ENCODE data around the gene TRPM5. TPM values are rescaled to one million over a fixed set of nuclear protein-coding genes. Genes with fewer than 3 reads are reported as not detected.
A peak's percentile ranks its signal among the peaks of the same experiment; 100 is the strongest.

Gene TRPM5
- total and polyA plus RNA-seq, 2 of the 8 experiments (the other 6 are each of a cell fraction or from before 2014, with no cell fraction given), result 0.02 TPM; not detected in 1

- H2BK20ac ChIP-seq (ENCODE audit: low read length), result no peak overlapping the region
- peaks cover 0 to 27% of the 10 kb centered on the region in 2 experiments for H4K20me1 ChIP-seq (replicated peaks in 1 of 2; ENCODE audit: control insufficient read depth in 1 of 2, insufficient read depth in 2 of 2, low read length in 2 of 2)
- H3K27me3 ChIP-seq (replicated peaks in 1 of 4; ENCODE audit: control insufficient read depth in 3 of 4, extremely low read depth in 1 of 4, insufficient read depth in 3 of 4, low read length in 3 of 4), result peaks cover 0 to 8% (median 4%) of the 10 kb centered on the region in 4 experiments; a peak in 3 of 7 replicates
- no peak for FAIRE-seq
- H3K79me2 ChIP-seq (ENCODE audit: control insufficient read depth in 1 of 2, insufficient read depth in 2 of 2, low read length in 2 of 2), result no peaks in the 10 kb centered on the region
- ChIA-PET CTCF (ENCODE audit: partially characterized antibody) (interaction anchor here (2.4 to 4.6 kb wide), 2 partner anchors 95 to 100 kb away, joined by 12 to 37 read pairs; no protein-coding TSS in a partner anchor), POLR2A (ENCODE audit: partially characterized antibody) (no interaction called here)
- H3K18ac ChIP-seq (ENCODE audit: extremely low read depth, low read length), result no peak overlapping the region
- H4K5ac ChIP-seq (ENCODE audit: insufficient read length, low read depth, low read length), result no peak overlapping the region
- H3K36me3 ChIP-seq (ENCODE audit: control insufficient read depth in 2 of 4, insufficient read depth in 4 of 4, low read length in 3 of 4), result no peaks in the 10 kb centered on the region
- H2AK5ac ChIP-seq (ENCODE audit: low read depth, low read length), result no peak overlapping the region
- H3K4me2 ChIP-seq (ENCODE audit: insufficient read depth in 1 of 2, low read depth in 2 of 2, low read length in 2 of 2), result no peak overlapping the region
- no peak overlapping the region for H3K9ac ChIP-seq (replicated peaks in 1 of 4; ENCODE audit: extremely low read depth in 1 of 4, low read depth in 3 of 4, low read length in 3 of 4)
- H2BK15ac ChIP-seq (ENCODE audit: low read length), result no peak overlapping the region
- no peak for TF ChIP-seq TAF1 (IDR thresholded peaks at IDR 0.05; ENCODE audit: low read depth, low read length)
- TF ChIP-seq HDAC6 (IDR thresholded peaks at IDR 0.05; ENCODE audit: low read depth, low read length), result no peak
- no peak for TF ChIP-seq CHD1 (IDR thresholded peaks at IDR 0.05; ENCODE audit: low read depth, low read length)
- no peak for TF ChIP-seq JUND (IDR thresholded peaks at IDR 0.05; ENCODE audit: low read length)
- TF ChIP-seq CREB1 (IDR thresholded peaks at IDR 0.05), result no peak
- no peak for TF ChIP-seq CTBP2 (IDR thresholded peaks at IDR 0.05; ENCODE audit: borderline replicate concordance, insufficient read depth, insufficient read length, low read length)
- TF ChIP-seq ASH2L (IDR thresholded peaks at IDR 0.05; ENCODE audit: low read length), result no peak
- H3K79me1 ChIP-seq (ENCODE audit: low read depth, low read length), result no peaks in the 10 kb centered on the region
- H2AFZ ChIP-seq (ENCODE audit: low read length), result no peak overlapping the region
- H2BK5ac ChIP-seq (ENCODE audit: low read depth, low read length), result no peak overlapping the region
- H3K4me3 ChIP-seq (ENCODE audit: extremely low read depth in 1 of 4, insufficient read depth in 2 of 4, low read depth in 3 of 4, low read length in 4 of 4), result no peak overlapping the region
- H2BK12ac ChIP-seq (ENCODE audit: low read depth, low read length), result no peak overlapping the region
- no peak overlapping the region for H3K23ac ChIP-seq (ENCODE audit: insufficient read length)
- no peak overlapping the region for H2BK120ac ChIP-seq (replicated peaks; ENCODE audit: low read depth, low read length)
- WGBS, 2 experiments (ENCODE audit: extremely low coverage in 1 of 2, insufficient coverage in 1 of 2, insufficient read length in 1 of 2, insufficient replicate concordance in 2 of 2, low coverage in 1 of 2, low lambda C conversion rate in 2 of 2, missing lambda C conversion rate in 1 of 2), result 98% methylated on average over 10 of the region's 13 CpGs; no CpG with 5 or more reads in 1 of the 2 experiments
- no peak overlapping the region for H3K56ac ChIP-seq (replicated peaks; ENCODE audit: insufficient read length, low read depth, low read length)
- H4K91ac ChIP-seq (replicated peaks; ENCODE audit: insufficient read length, low read length), result no peak overlapping the region
- H3K23me2 ChIP-seq (ENCODE audit: low read depth, low read length), result peaks cover 26% of the 10 kb centered on the region; the same call in 1 of the 2 replicates
- no peak overlapping the region for H3K4ac ChIP-seq (replicated peaks; ENCODE audit: insufficient read length, low read depth, low read length)
- no peaks in the 10 kb centered on the region; a peak in 1 of 4 replicates for H3K9me3 ChIP-seq (ENCODE audit: insufficient read depth in 2 of 2, low read depth in 1 of 2, low read length in 1 of 2)
- no peaks in the 10 kb centered on the region; a peak in 1 of 7 replicates for H3K4me1 ChIP-seq (replicated peaks in 1 of 4; ENCODE audit: control insufficient read depth in 3 of 4, insufficient read depth in 4 of 4, low read length in 3 of 4)
- H3K14ac ChIP-seq (ENCODE audit: insufficient read length), result no peak overlapping the region
- no peak overlapping the region for H3K27ac ChIP-seq (ENCODE audit: low read depth, low read length)
- DNase-seq (ENCODE audit: low read depth in 1 of 2, low spot score in 2 of 2), result no peak
- peak overlapping the region; percentile 14; the same call in 1 of the 2 replicates for H4K8ac ChIP-seq (ENCODE audit: extremely low read depth, insufficient read depth, low read length)
Measured at GRCh38 chr11:2432628-2433071, 11.7 kb downstream of the TRPM5 start.

Data from H1 (cell line).